Osteocyte (in vitro differentiated cells): ENCODE measurements around the gene ZNF674. TPM values are rescaled to one million over a fixed set of nuclear protein-coding genes. Genes with fewer than 3 reads are reported as not detected.
"Not testable (repeated sequence)": the region's sequence is repeated elsewhere in the genome, so short reads cannot be mapped to it uniquely, and the experiment has no call there.

Experiments used
- DNase-seq: peaks from one replicate; pipeline ENCODE4 v3.0.0; 2021; ENCODE audit warnings: mixed read lengths; ENCODE audit not compliant: unreplicated experiment; ENCODE audit errors: extremely low spot score
- H3K27ac Mint-ChIP-seq: one replicate; pipeline ENCODE4 v1.8.0; 2021; ENCODE audit warnings: mild to moderate bottlenecking, mixed read lengths; ENCODE audit not compliant: unreplicated experiment
- H3K27me3 Mint-ChIP-seq: one replicate; pipeline ENCODE4 v1.8.0; 2021; ENCODE audit warnings: mixed read lengths; ENCODE audit not compliant: unreplicated experiment
- H3K36me3 Mint-ChIP-seq: one replicate; pipeline ENCODE4 v1.8.0; 2021; ENCODE audit warnings: mixed read lengths; ENCODE audit not compliant: unreplicated experiment
- H3K4me1 Mint-ChIP-seq: one replicate; pipeline ENCODE4 v1.8.0; 2021; ENCODE audit warnings: mixed read lengths; ENCODE audit not compliant: unreplicated experiment
- H3K4me3 Mint-ChIP-seq: one replicate; pipeline ENCODE4 v1.8.0; 2021; ENCODE audit warnings: mild to moderate bottlenecking, moderate library complexity, mixed read lengths; ENCODE audit not compliant: unreplicated experiment
- H3K9me3 Mint-ChIP-seq: one replicate; pipeline ENCODE4 v1.8.0; 2021; ENCODE audit warnings: mixed read lengths; ENCODE audit not compliant: unreplicated experiment
- CTCF ChIP-seq: fragments of 200-600 bp; sonication (generic); IDR thresholded peaks from 2 replicates; pipeline ENCODE4 v1.5.0; 2021; ENCODE audit warnings: antibody characterized with exemption, mild to moderate bottlenecking, moderate library complexity
- total RNA-seq: library from RNA; stranded (reverse); gene quantifications from 2 replicates; pipeline ENCODE4 v1.2.1, GENCODE V29; 2021

Gene ZNF674
- total RNA-seq, 1 donor from 2014 or later = 8.8 TPM

GRCh38 chrX:46502848-46503247 is 42.4 kb downstream of the ZNF674 start:
- Mint-ChIP-seq H3K9me3 (peaks cover 47% of the 10 kb centered on the region), H3K4me3 (no peak overlapping the region), H3K27ac (no peak overlapping the region), H3K4me1 (no peaks in the 10 kb centered on the region), H3K27me3 (no peaks in the 10 kb centered on the region), H3K36me3 (peaks cover 45% of the 10 kb centered on the region)
- no peak for TF ChIP-seq CTCF
- no peak for DNase-seq

DNA sequence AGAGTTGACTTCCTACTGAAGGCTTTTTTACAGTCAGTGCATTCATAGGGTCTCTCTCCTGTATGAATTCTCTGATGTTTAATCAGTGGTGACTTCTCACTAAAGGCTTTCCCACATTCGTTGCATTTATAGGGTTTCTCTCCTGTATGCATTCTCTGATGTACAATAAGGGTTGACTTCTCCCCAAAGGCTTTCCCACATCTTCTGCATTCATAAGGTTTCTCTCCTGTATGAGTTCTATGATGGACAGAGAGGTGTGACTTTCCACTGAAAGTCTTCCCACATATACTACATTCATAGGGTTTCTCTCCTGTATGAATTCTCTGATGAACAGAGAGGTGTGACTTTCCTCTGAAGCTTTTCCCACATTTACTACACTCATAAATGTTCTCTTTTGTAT is 45.2 kb downstream of the ZNF674 start:
- Mint-ChIP-seq H3K36me3 (peaks cover 43% of the 10 kb centered on the region), H3K9me3 (peaks cover 58% of the 10 kb centered on the region), H3K27ac (no peak overlapping the region)

DNA sequence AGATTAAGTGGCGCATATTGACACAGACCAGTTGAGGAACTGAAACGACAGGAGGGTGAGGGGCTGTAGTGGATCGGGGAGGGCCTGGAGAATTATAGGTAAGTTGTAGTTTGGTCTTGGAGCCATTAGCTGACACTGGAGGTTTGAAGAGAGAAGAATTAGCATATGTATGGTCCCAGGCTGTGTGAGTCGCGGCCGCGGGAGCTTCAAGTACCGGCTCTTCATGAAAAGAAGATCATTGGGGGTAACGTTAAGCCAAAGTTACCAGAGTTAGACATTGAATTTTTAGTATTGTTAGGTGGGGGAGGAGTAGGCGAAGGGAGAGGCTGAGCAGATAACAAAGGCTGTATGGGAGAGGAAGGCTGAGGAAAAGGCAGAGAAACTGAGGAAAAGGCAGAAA is 56.5 kb downstream of the ZNF674 start:
- Mint-ChIP-seq H3K4me3 (no peak overlapping the region), H3K9me3 (peaks cover 57% of the 10 kb centered on the region), H3K4me1 (no peaks in the 10 kb centered on the region), H3K36me3 (peaks cover 48% of the 10 kb centered on the region), H3K27ac (no peak overlapping the region), H3K27me3 (no peaks in the 10 kb centered on the region)
- TF ChIP-seq CTCF = no peak
- no peak for DNase-seq

More for the DNA sequence above, 45.2 kb downstream of the ZNF674 start:
- H3K4me1 Mint-ChIP-seq = no peaks in the 10 kb centered on the region
- no peak for TF ChIP-seq CTCF
- no peak for DNase-seq
- H3K27me3 Mint-ChIP-seq = no peaks in the 10 kb centered on the region
- H3K4me3 Mint-ChIP-seq = no peak overlapping the region

- DNase-seq = no peak
- Mint-ChIP-seq H3K4me3 (no peak overlapping the region), H3K36me3 (peaks cover 65% of the 10 kb centered on the region), H3K9me3 (peaks cover 65% of the 10 kb centered on the region), H3K4me1 (no peaks in the 10 kb centered on the region), H3K27me3 (no peaks in the 10 kb centered on the region), H3K27ac (no peak overlapping the region)
- TF ChIP-seq CTCF = no peak
Observed at GRCh38 chrX:46485897-46486296, 59.3 kb downstream of the ZNF674 start.

GRCh38 chrX:46478634-46479033 is 66.6 kb downstream of the ZNF674 start:
- not testable (repeated sequence) for H3K27me3 Mint-ChIP-seq, H3K4me1 Mint-ChIP-seq

DNA sequence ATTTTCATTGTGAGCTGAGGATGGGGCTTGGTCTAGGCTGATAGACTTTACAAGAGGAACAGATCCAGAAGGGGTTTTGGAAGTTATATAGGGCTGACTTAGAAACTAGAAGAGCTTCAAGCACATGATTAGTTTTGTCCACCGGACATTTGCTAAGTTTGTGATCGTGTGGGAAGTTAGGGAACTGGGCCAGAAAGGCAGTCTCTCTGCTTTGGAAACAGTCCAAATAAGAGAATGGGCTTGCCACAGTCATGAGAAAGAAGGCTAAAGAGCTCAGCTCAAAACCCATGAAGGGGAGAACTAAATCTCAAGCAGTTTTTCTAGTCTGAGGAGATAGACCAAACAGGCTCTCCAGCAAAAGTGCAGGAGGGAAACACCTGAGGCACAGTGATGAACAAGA is 67.8 kb downstream of the ZNF674 start:
- peaks cover 34% of the 10 kb centered on the region for H3K9me3 Mint-ChIP-seq
- DNase-seq = no peak
- no peak for TF ChIP-seq CTCF

More at GRCh38 chrX:46478634-46479033, 66.6 kb downstream of the ZNF674 start:
- H3K4me3 Mint-ChIP-seq, H3K27ac Mint-ChIP-seq, DNase-seq: not testable (repeated sequence)
- H3K9me3 Mint-ChIP-seq = peaks cover 38% of the 10 kb centered on the region
- H3K36me3 Mint-ChIP-seq = peaks cover 31% of the 10 kb centered on the region

More for the DNA sequence above, 67.8 kb downstream of the ZNF674 start:
- H3K27ac Mint-ChIP-seq = no peak overlapping the region
- H3K36me3 Mint-ChIP-seq = peaks cover 26% of the 10 kb centered on the region
- H3K4me3 Mint-ChIP-seq = no peak overlapping the region
- no peaks in the 10 kb centered on the region for H3K27me3 Mint-ChIP-seq
- H3K4me1 Mint-ChIP-seq = no peaks in the 10 kb centered on the region
